HG02798 (cell line): Measurements from ENCODE around the gene TAF1B.

Experiments
- ATAC-seq: cut with Tn5 transposase; IDR thresholded peaks from one replicate; pipeline ENCODE4 v1.9.1; 2021; ENCODE audit warnings: mild to moderate bottlenecking; ENCODE audit not compliant: unreplicated experiment, poor library complexity

The TAF1B gene

DNA sequence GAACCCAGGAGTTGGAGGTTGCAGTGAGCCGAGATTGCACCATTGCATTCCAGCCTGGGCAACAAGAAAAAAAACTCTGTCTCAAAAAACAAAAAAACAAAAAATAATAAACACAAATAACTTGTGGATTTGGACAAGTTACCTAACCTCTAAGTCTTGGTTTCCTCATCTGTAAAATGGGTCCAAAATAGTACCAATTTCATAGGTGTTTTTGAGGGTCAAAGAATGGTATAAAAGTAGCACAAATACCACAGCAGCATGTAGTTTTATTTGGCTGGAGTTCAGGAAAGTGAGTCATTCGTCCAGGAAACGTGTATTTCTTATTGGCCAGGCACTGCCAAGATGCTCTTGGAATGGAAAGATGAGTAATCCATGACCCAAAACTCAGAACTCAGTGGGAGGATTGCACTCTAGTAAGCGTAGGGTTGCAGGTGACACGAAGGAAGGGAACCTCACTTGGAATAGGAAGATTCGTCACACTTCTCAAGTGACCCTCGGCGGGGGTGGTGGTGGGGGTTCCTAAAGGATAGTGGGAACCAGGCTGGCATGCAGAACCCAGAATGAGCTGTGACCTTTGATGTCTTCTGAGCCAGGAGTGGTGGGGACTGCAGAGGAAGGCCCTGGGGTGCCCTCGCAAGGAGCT is 132.7 kb downstream of the TAF1B start:
- ATAC-seq, result no peak

DNA sequence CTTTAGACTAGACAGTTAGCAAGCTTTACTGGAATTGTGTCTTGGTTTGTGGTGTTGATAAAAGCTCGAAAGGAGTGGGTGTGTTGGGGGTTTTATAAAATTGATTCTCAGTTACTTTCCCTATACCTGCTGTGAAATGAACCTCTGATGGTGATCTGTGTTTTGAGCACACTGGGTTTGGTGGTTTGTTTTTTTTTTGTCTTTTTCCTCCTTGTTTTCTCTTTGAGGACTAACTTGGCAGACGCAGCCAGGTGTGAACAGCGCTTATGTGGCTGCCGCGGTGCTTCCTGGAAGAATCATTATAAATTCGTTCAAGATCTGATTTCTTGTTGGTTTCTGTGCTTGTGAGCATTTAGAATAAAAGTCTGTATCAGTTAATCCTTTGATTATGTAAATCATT is 136.7 kb downstream of the TAF1B start:
- no peak for ATAC-seq

DNA sequence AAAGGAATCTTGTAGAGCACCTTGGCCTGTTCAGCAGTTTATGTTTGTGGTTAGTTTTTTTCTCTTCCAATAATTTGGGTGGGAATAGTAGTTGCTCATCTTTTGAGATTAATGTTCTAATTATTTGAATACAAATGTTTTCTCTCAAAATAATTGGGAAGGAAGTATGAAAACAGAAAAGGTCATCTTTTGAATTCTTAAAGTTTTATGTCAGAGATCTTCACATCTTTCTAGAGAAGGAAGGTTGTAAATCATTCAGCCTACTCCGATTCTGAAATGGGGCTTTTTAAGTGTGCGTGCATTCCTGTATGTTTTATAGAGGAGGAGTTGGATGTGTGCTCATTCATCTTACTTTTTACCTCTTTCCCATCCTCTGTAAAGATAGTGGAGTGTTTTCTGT is 137.2 kb downstream of the TAF1B start:
- ATAC-seq, result no peak

DNA sequence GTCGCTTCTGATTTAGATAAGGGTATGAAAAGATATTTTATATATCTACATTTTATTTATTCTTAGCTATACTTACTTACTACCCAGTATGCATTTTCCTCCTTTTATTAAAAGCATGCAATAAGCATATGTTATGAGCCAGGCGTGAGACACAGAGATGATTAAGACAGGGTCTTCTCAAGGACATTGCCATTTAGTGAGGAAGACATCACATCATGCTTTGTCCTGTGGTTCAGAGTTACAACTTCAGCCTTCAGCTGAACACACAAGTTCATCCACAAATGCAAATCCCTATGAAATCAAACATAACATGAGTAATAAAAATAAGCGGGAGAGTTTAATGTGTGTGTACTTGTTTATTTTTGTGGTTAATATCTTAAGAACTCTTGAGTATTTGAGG is 138.4 kb downstream of the TAF1B start:
- ATAC-seq, result no peak

DNA sequence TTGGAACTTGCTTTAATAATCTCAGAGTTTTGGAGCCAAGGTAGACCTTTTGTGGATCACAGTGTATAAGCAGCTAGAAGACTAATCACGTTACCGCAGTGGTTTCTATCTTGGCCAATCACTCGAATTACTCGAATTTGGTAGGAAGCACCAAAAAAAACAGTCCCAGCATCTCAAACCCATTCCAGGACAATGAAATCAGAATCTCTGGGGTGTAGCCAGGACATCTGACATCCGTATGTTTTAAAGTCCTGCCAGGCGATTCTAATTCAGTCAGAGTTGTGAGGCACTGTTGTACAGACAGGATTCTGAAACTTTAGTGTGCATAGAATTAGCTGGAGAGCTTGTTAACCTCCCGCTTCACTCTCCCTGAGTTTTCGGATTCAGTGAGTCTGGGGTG is 139.0 kb downstream of the TAF1B start:
- no peak for ATAC-seq

DNA sequence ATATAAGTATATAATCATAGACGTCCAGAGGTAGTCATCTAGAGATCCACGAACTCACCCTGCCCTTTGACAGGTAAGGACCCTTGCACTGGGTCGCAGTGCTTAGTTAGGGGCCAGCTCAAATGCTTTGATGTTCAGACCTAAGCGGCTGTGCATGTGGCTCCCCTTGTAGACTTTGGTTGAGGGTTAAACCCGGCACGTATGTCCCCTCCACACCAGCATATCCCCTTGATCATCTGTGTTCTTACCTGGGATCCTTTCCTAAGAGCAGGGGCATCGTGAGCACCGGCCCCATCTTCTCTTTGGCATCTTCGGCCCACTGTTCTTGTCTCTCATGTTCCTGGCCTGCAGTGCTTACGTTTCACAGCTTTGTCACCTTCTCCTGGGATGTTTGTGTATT is 139.6 kb downstream of the TAF1B start:
- no peak for ATAC-seq

DNA sequence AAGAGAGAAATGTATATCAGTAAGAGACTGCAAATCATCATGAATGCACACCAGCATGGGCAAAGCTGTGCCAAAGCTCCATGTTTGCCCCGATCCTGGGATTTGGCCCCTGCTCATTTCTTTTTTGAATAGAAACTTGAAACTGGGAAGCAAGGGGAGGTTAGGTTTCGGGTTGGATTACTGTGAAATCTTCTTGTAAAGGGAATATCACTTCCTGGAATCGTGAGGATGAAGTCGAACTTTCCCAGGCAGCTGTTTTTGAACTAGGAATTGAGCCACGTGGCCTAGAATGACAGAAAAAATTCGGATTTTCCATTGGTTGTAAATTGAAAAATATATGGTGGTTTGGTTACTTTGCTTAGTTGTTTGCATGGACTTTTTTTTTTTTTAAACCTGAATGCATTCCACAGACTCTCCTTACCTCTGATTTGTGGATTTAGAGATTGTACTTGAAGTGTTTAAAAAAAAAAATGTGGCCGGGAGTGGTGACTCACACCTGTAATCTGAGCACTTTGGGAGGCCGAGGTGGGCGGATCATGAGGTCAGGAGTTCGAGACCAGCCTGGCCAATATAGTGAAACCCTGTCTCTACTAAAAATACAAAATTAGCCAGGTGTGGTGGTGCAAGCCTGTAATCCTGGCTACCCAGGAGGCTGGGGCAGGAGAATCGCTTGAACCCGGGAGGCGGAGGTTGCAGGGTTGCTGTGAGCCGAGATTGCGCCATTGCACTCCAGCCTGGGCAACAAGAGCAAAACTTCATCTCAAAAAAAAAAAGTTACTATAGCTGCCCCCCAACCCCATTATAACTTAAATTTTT is 140.3 kb downstream of the TAF1B start:
- no peak for ATAC-seq
